Astrocyte (in vitro differentiated cells and primary cell): ENCODE results near the gene THY1. TPM values are rescaled to one million over a fixed set of nuclear protein-coding genes. Genes with fewer than 3 reads are reported as not detected.

ENCODE experiments used
- DNase-seq: peaks from one replicate; pipeline ENCODE4 v3.0.0-alpha.2; 2010; ENCODE audit warnings: low read depth
- FAIRE-seq: peaks from 2 replicates; lab custom pipeline; 2011; peaks lifted over from hg19 to GRCh38; lab: Jason Lieb, UNC
- H2AFZ ChIP-seq: 2 replicates; pipeline ENCODE4 v1.6.0; 2012; ENCODE audit warnings: low read depth, low read length, inconsistent platforms
- H3K27ac ChIP-seq: 2 replicates; pipeline ENCODE4 v1.5.1; 2011; ENCODE audit warnings: low read depth, low read length, inconsistent platforms
- H3K27me3 ChIP-seq: 2 replicates; pipeline ENCODE4 v1.6.0; 2011; ENCODE audit warnings: low read length, inconsistent platforms; ENCODE audit not compliant: insufficient read depth
- H3K36me3 ChIP-seq: 2 replicates; pipeline ENCODE4 v1.5.1; 2011; ENCODE audit warnings: low read length, inconsistent platforms; ENCODE audit not compliant: insufficient read depth
- H3K4me1 ChIP-seq: 2 replicates; pipeline ENCODE4 v1.5.1; 2011; ENCODE audit warnings: low read length, inconsistent platforms; ENCODE audit not compliant: insufficient read depth
- H3K4me2 ChIP-seq: 2 replicates; pipeline ENCODE4 v1.6.0; 2012; ENCODE audit warnings: low read length, inconsistent platforms
- H3K4me3 ChIP-seq: 2 replicates; pipeline ENCODE4 v1.5.1; 2011; ENCODE audit warnings: low read depth, mild to moderate bottlenecking, low read length, inconsistent platforms; ENCODE audit not compliant: insufficient read depth
- H3K79me2 ChIP-seq: 2 replicates; pipeline ENCODE4 v1.6.0; 2012; ENCODE audit warnings: mild to moderate bottlenecking, low read length, inconsistent platforms; ENCODE audit not compliant: insufficient read depth
- H3K9ac ChIP-seq: 2 replicates; pipeline ENCODE4 v1.6.0; 2012; ENCODE audit warnings: mild to moderate bottlenecking, low read length, inconsistent platforms
- H3K9me3 ChIP-seq: 2 replicates; pipeline ENCODE4 v1.5.1; 2012; ENCODE audit warnings: low read depth, mild to moderate bottlenecking, low read length, inconsistent platforms; ENCODE audit not compliant: insufficient read depth
- H4K20me1 ChIP-seq: 2 replicates; pipeline ENCODE4 v1.6.0; 2012; ENCODE audit warnings: low read length, inconsistent platforms; ENCODE audit not compliant: insufficient read depth
- H3K27ac Mint-ChIP-seq: one replicate; pipeline ENCODE4 v1.8.0; 2021; ENCODE audit warnings: mild to moderate bottlenecking, mixed read lengths; ENCODE audit not compliant: unreplicated experiment
- H3K27me3 Mint-ChIP-seq: one replicate; pipeline ENCODE4 v1.8.0; 2021; ENCODE audit warnings: low read depth, mixed read lengths; ENCODE audit not compliant: unreplicated experiment
- H3K36me3 Mint-ChIP-seq: one replicate; pipeline ENCODE4 v1.8.0; 2021; ENCODE audit warnings: low read depth, mixed read lengths; ENCODE audit not compliant: unreplicated experiment
- H3K4me1 Mint-ChIP-seq: one replicate; pipeline ENCODE4 v1.8.0; 2021; ENCODE audit warnings: low read depth, mixed read lengths; ENCODE audit not compliant: unreplicated experiment
- H3K4me3 Mint-ChIP-seq: one replicate; pipeline ENCODE4 v1.8.0; 2021; ENCODE audit warnings: mild to moderate bottlenecking, moderate library complexity, mixed read lengths; ENCODE audit not compliant: unreplicated experiment
- H3K9me3 Mint-ChIP-seq: one replicate; pipeline ENCODE4 v1.8.0; 2021; ENCODE audit warnings: mild to moderate bottlenecking, mixed read lengths; ENCODE audit not compliant: unreplicated experiment
- EZH2 ChIP-seq: IDR thresholded peaks from 2 replicates; pipeline ENCODE4 v1.6.1; 2012; ENCODE audit warnings: mild to moderate bottlenecking, low read length, inconsistent platforms; ENCODE audit not compliant: insufficient read depth
- total RNA-seq: library from RNA; stranded (reverse); gene quantifications from 2 replicates; pipeline ENCODE4 v1.2.1, GENCODE V29; 2021
- TF ChIP-seq, protein P1 (sequence below): IDR thresholded peaks from 2 replicates; pipeline ENCODE4 v1.5.1; 2011; ENCODE audit warnings: low read depth, mild to moderate bottlenecking, inconsistent platforms, low read length, moderate library complexity; ENCODE audit not compliant: insufficient read depth

The THY1 gene
- total RNA-seq, 1 donor from 2014 or later, result 104 TPM

DNA sequence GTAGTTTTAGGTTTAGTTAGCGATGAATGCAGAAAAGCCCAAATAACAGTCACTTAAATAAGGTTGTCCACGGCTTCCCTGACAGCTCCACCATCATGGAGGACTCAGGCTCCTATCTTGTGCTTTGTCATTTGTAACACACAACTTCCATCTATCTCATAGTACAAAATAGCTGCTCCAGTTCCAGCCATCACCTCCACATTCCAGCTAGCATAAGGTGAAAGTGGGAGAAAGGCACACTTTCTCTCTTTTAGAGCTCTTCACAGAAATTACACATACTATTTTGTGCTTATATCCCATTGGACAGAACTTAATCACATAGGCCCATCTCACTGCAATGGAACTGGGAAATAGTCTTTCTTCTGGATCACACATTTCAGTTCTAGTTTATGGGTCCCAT is 8.7 kb downstream of the THY1 start:
- DNase-seq (no peak), FAIRE-seq (no peak)
- H3K4me3 Mint-ChIP-seq, result no peak overlapping the region
- H3K9ac ChIP-seq, result no peak overlapping the region
- H3K36me3 Mint-ChIP-seq, result peaks cover 14% of the 10 kb centered on the region
- no peak overlapping the region for H3K27ac Mint-ChIP-seq
- H3K27me3 Mint-ChIP-seq, result peaks cover 4% of the 10 kb centered on the region
- H3K9me3 ChIP-seq, result no peaks in the 10 kb centered on the region
- TF ChIP-seq, protein P1, sequence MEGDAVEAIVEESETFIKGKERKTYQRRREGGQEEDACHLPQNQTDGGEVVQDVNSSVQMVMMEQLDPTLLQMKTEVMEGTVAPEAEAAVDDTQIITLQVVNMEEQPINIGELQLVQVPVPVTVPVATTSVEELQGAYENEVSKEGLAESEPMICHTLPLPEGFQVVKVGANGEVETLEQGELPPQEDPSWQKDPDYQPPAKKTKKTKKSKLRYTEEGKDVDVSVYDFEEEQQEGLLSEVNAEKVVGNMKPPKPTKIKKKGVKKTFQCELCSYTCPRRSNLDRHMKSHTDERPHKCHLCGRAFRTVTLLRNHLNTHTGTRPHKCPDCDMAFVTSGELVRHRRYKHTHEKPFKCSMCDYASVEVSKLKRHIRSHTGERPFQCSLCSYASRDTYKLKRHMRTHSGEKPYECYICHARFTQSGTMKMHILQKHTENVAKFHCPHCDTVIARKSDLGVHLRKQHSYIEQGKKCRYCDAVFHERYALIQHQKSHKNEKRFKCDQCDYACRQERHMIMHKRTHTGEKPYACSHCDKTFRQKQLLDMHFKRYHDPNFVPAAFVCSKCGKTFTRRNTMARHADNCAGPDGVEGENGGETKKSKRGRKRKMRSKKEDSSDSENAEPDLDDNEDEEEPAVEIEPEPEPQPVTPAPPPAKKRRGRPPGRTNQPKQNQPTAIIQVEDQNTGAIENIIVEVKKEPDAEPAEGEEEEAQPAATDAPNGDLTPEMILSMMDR, result no peak
- TF ChIP-seq EZH2, result no peak
- H3K4me3 ChIP-seq, result no peak overlapping the region
- peaks cover 5% of the 10 kb centered on the region for H3K79me2 ChIP-seq
- H3K4me1 ChIP-seq, result peaks cover 27% of the 10 kb centered on the region
- no peak overlapping the region for H2AFZ ChIP-seq
- H4K20me1 ChIP-seq, result peaks cover under 1% of the 10 kb centered on the region
- H3K36me3 ChIP-seq, result peaks cover 8% of the 10 kb centered on the region
- no peaks in the 10 kb centered on the region for H3K9me3 Mint-ChIP-seq
- no peak overlapping the region for H3K27ac ChIP-seq
- H3K4me2 ChIP-seq, result no peak overlapping the region
- no peaks in the 10 kb centered on the region for H3K27me3 ChIP-seq
- peaks cover 12% of the 10 kb centered on the region for H3K4me1 Mint-ChIP-seq

GRCh38 chr11:119412072-119412471 is 10.9 kb downstream of the THY1 start:
- Histone ChIP-seq H3K27me3 (no peaks in the 10 kb centered on the region), H3K9me3 (no peaks in the 10 kb centered on the region), H3K4me2 (no peak overlapping the region), H3K4me1 (peaks cover 4% of the 10 kb centered on the region), H3K79me2 (no peaks in the 10 kb centered on the region), H3K36me3 (no peaks in the 10 kb centered on the region), H2AFZ (no peak overlapping the region), H3K9ac (no peak overlapping the region), H4K20me1 (no peaks in the 10 kb centered on the region), H3K27ac (no peak overlapping the region), H3K4me3 (no peak overlapping the region)
- Mint-ChIP-seq H3K27me3 (peaks cover 4% of the 10 kb centered on the region), H3K4me1 (peaks cover 3% of the 10 kb centered on the region), H3K27ac (no peak overlapping the region), H3K36me3 (peaks cover 6% of the 10 kb centered on the region), H3K9me3 (no peaks in the 10 kb centered on the region), H3K4me3 (no peak overlapping the region)
- FAIRE-seq (no peak), DNase-seq (no peak)
- TF ChIP-seq, protein P1, result no peak
- no peak for TF ChIP-seq EZH2

GRCh38 chr11:119410501-119410900 is 12.5 kb downstream of the THY1 start:
- Mint-ChIP-seq H3K36me3 (peaks cover 3% of the 10 kb centered on the region), H3K27me3 (no peaks in the 10 kb centered on the region), H3K4me1 (no peaks in the 10 kb centered on the region), H3K27ac (no peak overlapping the region), H3K4me3 (no peak overlapping the region), H3K9me3 (no peaks in the 10 kb centered on the region)
- H3K27me3 ChIP-seq, result no peaks in the 10 kb centered on the region
- H3K27ac ChIP-seq, result no peak overlapping the region
- FAIRE-seq (no peak), DNase-seq (no peak)
- no peak overlapping the region for H3K4me2 ChIP-seq
- H3K4me3 ChIP-seq, result no peak overlapping the region
- no peaks in the 10 kb centered on the region for H3K79me2 ChIP-seq
- no peaks in the 10 kb centered on the region for H3K4me1 ChIP-seq
- no peaks in the 10 kb centered on the region for H3K9me3 ChIP-seq
- TF ChIP-seq, protein P1, result no peak
- TF ChIP-seq EZH2, result no peak
- H2AFZ ChIP-seq, result no peak overlapping the region
- no peak overlapping the region for H3K9ac ChIP-seq
- H4K20me1 ChIP-seq, result no peaks in the 10 kb centered on the region
- no peaks in the 10 kb centered on the region for H3K36me3 ChIP-seq
